Activated CD8-positive, alpha-beta memory T cell treated with anti-CD3 and anti-CD28 coated beads, Interleukin-2, amount 50 U/mL, for 24 hours (primary cell): ENCODE measurements around the gene FBXO42.
"Not testable (repeated sequence)": the region's sequence is repeated elsewhere in the genome, so short reads cannot be mapped to it uniquely, and the experiment has no call there.

Experiments used
- DNase-seq: peaks from one replicate; pipeline ENCODE4 v3.0.0-alpha.2; 2020; ENCODE audit errors: extremely low read depth

The FBXO42 gene

DNA sequence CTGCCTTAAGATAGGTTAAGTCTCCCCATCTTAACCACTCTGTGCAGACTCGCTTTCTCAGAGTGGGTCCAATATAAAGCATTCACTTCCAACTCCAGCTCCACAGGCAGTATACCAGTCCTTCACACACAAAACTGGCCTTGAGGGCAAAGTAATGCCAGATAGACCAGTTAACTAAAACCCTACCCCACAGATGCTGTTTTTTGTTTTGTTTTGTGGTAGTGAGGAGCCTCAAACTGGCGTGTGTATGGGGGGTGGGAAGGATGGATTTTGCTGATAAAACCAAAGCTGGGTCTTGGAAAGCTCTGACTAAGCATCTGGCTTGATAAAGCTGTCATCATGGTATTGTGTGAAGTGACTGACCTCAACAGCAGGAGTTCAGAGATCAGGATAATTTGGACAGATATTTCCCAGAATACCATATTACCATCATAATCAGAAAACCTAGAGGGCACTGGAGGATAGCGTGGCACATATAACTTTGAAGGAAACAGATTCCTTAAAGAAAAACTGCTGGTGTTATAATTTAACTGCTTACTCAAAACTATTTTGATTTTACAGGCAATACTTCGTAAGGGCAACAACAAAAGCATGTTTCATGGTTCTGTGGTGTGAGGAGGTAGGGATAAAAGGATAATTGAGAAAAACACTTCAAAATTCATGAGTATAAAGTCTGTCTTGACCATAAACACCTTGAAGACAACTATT is 85.7 kb downstream of the FBXO42 start:
- DNase-seq: no peak

- no peak for DNase-seq
Measured at GRCh38 chr1:16262067-16262466, 90.2 kb downstream of the FBXO42 start.

DNA sequence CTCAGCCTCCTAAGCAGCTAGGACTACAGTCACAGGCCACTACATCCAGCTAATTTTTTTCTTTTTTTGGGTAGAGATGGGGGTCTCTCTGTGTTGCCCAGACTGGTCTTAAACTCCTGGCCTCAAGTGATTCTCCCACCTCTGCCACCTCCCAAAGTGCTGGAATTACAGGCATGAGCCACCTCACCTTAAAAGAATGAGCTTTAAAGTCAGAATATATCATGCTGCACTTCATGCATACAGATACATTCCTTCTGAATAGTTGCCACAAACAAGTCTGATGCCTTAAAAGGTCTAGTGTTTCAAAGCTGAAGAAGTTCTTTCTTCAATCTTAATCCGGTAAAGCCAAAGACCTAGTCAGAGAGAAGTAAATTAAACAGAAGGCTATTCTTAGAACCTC is 91.5 kb downstream of the FBXO42 start:
- no peak for DNase-seq

DNA sequence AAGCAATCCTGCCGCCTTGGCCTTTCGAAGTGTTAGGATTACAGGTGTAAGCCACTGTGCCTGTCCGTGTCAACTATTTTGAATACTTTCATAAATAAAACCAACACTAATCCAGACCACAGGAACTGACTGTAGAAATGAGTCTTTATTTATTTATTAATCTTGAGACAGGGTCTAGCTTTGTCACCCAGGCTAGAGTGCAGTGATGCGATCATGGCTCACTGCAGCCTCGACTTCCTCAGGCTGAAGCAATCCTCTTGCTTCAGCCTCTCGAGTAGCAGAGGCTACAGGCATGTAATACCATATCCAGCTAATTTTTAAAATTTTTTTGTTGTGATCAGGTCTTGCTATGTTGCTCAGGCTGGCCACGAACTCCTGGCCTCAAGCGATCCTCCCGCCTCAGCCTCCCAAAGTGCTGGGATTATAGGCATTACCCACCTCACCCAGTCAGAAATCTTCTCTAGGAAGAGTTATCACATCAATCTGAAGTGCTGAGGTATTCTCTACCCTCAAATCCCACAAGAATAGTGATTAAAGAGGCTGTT is 93.6 kb downstream of the FBXO42 start:
- no peak for DNase-seq

DNA sequence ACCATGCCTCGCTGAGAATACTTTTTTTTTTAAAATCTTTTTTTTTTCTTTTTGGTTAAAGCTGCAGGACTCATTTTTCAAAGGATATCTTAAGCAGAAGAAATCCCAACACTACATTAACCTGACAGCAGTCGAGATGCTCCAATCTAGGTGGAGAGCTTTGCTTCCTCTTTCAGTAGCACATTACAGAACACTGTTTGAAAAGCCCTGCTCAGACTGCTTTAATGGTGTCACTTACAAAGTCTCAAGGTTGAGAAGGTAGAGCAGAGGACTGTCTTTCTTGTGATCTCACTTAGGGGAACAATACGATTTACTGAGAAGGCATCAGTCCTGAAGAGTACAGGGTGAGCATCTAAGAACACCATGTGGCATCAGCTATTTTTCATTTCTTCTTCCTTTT is 94.3 kb downstream of the FBXO42 start:
- DNase-seq: no peak

DNA sequence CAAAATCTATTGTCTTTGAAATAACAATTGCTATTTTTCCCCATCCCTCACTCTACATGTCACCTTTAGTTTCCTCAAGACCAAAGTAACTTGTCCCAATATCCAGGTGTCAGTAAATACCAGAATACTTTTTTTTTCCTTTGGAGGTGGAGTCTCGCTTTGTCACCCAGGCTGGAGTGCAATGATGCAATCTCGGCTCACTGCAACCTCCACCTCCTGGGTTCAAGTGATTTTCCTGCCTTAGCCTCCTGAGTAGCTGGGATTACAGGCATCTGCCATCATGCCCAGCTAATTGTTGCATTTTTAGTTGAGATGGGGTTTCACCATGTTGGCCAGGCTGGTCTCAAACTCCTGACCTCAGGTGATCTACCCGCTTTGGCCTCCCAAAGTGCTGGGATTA is 94.7 kb downstream of the FBXO42 start:
- DNase-seq: not testable (repeated sequence)

- no peak for DNase-seq
Measured at GRCh38 chr1:16256478-16256877, 95.8 kb downstream of the FBXO42 start.

GRCh38 chr1:16254263-16254928 is 97.9 kb downstream of the FBXO42 start:
- no peak for DNase-seq

DNA sequence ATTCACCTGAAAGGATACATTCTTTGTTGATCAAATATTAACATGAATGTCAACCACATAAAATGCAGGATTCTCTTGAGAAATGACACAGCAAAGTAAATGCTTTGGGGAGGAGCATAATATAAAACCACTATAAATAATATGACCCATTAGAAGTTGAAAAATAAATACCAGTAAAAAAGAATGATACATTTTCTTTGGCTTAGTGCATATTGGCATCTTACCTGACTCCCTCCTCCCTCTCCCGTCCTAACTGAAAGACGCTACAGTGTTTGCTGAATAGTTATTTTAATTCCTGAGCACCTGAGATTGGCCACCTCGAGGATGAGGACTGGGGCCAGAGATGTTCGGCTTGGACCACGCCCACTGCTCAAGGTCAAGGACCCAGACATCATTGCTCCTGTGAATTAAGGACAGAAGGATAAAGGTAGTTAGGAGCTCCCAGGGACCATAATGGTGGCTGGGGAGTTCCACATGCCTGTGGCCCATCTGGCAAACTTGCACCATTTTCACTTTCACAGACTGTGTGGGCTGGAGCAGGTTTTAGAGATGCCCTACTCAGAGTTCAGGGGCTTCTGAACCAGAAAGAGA is 98.9 kb downstream of the FBXO42 start:
- no peak for DNase-seq

GRCh38 chr1:16252912-16253311 is 99.4 kb downstream of the FBXO42 start:
- DNase-seq: no peak

- no peak for DNase-seq
Measured at GRCh38 chr1:16251381-16251780, 100.9 kb downstream of the FBXO42 start.

DNA sequence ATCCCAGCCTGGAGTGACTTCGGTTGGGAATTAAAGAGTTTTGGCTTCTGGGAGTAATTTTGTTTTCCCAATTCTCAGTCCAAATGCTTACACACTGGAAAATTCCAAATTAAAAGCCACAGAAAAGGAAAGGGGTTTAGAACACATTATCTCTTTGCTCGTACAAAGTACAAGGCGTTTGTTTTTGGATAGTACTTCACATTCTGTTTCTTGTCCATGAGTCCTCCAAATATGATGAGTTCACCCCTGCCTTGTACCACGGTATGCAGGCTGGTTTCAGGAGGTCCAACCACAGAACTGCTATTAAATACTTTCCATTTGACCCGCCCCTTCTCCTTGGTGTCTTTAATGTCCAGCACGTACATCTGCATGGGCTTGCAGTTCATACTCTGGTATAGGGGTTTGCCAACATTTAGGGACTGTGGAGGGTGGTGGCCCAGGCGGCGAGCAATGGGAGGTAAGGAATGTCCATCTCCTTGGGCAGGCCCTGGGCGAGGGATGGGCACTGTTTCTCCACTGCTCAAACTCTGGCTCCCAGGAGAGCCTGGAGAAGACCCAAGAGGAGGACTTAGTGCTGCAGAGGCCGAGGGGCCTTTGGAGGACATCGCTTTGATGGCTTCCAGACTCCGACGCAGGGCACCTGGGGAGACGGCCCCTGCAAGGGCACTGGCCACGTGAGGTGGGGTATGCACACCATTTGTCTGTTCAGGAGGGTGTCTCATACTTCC is 101.6 kb downstream of the FBXO42 start:
- DNase-seq: no peak

GRCh38 chr1:16249596-16250241 is 102.6 kb downstream of the FBXO42 start:
- no peak for DNase-seq

DNA sequence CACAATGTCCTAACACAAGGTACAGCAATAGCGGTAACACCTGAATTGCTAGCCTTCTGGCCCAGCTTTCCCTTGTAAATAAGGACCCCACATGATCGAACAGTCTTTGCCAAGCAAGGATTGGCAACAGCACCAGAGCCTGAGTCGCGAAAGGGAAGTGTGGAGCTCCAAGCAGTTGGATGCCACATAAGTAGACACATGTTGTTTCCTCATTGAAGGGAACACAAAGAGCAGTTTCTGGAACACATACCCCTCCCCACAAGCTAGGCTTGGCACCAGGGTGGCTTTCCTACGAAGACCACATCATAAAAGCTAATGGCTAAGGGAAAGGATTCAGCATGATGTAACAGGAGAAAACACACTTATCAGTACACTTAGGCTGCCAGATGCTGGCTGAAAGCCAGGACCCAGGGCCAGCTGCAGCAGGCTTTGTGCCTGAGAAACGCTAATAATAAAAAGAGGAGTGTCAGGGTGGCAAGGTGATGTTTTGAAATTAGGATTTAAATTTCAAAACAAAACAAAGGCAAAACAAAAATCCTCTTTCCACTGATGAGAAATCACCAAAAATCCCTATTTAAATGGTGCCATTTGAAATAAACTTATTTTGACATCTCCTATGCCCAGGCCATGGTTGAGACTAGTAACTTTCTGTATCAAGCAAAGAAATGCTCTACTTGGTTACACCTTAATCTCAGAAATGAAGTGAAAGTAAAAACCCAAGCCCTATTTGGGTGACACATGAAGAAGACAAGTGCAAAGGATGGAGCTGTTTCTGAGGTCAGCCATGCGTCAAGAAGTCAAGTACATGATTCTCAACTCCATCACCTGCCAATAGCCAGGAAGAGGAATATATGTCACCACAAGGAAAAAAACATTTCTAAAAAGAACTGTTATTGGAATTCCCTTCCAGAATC is 103.4 kb downstream of the FBXO42 start:
- no peak for DNase-seq

DNA sequence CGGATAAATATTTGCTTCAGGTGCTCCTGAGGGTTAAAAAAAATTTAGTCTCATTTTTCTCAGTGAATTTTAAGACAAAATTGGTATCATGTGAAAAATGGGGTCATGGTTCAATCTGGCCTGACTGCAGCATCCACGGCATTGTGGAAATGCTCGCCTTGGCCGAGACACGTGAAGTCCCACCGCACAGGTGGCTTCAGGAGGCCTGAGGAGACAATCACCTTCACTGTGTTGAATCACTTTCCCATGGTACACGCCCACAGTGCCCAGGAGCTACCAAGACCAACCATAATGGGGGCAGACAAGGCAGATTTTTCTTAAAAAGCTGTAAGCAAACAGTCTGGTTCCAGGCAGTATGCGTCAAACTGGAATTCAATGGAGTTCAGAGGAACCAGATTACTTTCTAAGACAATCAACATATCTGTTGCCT is 104.3 kb downstream of the FBXO42 start:
- DNase-seq: no peak

DNA sequence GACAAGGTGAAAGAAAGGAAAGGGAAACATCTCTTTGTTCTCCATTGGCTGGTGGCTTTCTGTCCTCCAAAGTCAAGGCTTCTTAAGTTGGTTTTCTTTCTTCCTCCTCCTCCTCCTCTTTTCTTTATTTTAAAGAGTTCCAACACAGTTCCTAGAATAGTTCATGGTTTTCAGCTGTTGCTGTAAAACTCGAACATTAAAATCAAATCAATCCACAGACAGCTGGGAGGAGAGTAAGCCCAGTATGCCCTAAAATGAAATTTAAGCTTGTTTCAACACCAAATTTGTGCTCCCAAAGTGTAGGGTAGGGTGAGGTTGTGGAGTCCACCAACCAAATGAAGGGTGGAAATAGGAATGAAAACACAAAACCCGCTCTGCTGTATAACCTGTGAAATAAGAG is 104.8 kb downstream of the FBXO42 start:
- no peak for DNase-seq

DNA sequence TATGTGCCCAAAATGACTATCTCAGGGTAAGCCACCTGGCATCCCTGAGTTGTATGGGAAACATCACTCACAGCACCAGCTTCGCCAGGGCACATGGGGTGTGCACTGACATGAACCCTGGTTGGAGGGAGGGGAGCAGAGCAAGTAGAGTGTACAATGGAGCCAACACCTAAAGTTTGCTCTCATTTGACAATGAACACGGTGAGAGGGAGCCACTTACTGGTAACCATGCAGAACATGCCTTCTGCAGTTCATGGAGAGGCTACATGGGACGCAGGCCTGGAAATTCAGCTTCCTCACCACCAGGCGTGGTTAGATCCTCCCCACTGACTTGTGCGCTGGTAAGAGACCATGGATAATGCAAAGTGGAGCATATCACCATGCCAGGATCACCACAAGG is 105.3 kb downstream of the FBXO42 start:
- DNase-seq: no peak

GRCh38 chr1:16246239-16246638 is 106.0 kb downstream of the FBXO42 start:
- not testable (repeated sequence) for DNase-seq

DNA sequence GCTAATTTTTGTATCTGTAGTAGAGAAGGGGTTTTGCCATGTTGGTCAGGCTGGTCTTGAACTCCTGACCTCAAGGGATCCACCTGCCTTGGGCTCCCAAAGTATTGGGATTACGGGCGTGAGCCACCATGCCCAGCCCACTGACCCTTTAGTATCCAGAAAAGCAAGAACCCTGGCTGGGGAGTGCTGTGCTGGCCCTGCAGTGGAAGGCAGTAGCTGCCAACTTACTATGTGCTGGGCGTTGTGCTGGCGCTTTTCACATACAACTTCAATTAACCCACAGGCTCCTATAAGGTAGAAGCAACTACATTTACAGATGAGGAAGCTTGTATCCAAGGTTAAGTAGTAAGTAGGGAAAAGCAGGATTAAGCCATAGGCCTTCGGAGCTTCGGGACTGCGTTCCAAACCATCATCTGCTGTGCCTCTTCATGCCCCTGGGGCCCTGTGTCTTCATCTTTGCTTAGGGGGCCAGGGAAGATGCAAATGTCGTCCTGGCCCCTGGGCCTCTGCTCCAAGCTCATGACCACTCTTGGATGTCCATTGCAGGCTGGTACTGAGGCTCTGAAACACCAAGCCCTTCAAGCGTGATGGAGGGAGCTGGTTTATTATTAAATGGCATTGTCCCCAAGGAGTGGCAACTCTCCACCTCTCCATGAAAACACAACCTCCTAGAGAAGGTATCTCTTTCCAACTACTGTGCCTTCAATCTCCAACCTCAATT is 106.6 kb downstream of the FBXO42 start:
- no peak for DNase-seq
